Iris pigment epithelial cell (primary cell): ENCODE measurements around the gene ARL15.
"Not testable (repeated sequence)": the region's sequence is repeated elsewhere in the genome, so short reads cannot be mapped to it uniquely, and the experiment has no call there.

Experiments
- DNase-seq: peaks from one replicate; pipeline ENCODE4 v3.0.0-alpha.2; 2011; ENCODE audit warnings: low read depth

The ARL15 gene

GRCh38 chr5:53895091-53895683, 415.2 kb downstream of the ARL15 start:
- DNase-seq = no peak

- no peak for DNase-seq
Measured at GRCh38 chr5:53893626-53894025, 416.7 kb downstream of the ARL15 start.

- no peak for DNase-seq
Measured at GRCh38 chr5:53892224-53892623, 418.1 kb downstream of the ARL15 start.

GRCh38 chr5:53891159-53891558, 419.2 kb downstream of the ARL15 start:
- DNase-seq = no peak

GRCh38 chr5:53890490-53890889, 419.9 kb downstream of the ARL15 start:
- DNase-seq = no peak

- no peak for DNase-seq
Measured at GRCh38 chr5:53884844-53885243, 425.5 kb downstream of the ARL15 start.

GRCh38 chr5:53884417-53884816, 426.0 kb downstream of the ARL15 start:
- DNase-seq = no peak

GRCh38 chr5:53882676-53883031, 427.7 kb downstream of the ARL15 start:
- peak; percentile 23 for DNase-seq

- DNase-seq = no peak
Measured at GRCh38 chr5:53882006-53882675, 428.2 kb downstream of the ARL15 start.

GRCh38 chr5:53879708-53880323, 430.6 kb downstream of the ARL15 start:
- no peak for DNase-seq

- DNase-seq = no peak
Measured at GRCh38 chr5:53878015-53878414, 432.4 kb downstream of the ARL15 start.

GRCh38 chr5:53877243-53877642, 433.1 kb downstream of the ARL15 start:
- peak; percentile 40 for DNase-seq

- DNase-seq = peak; percentile 24
Measured at GRCh38 chr5:53874409-53874808, 436.0 kb downstream of the ARL15 start.

- DNase-seq = no peak
Measured at GRCh38 chr5:53873235-53873634, 437.1 kb downstream of the ARL15 start.

- no peak for DNase-seq
Measured at GRCh38 chr5:53871775-53872174, 438.6 kb downstream of the ARL15 start.

GRCh38 chr5:53871050-53871449, 439.3 kb downstream of the ARL15 start:
- DNase-seq = no peak

- no peak for DNase-seq
Measured at GRCh38 chr5:53858700-53859456, 451.5 kb downstream of the ARL15 start.

GRCh38 chr5:53856506-53856905, 453.9 kb downstream of the ARL15 start:
- no peak for DNase-seq

- DNase-seq = not testable (repeated sequence)
Measured at GRCh38 chr5:53836851-53837430, 473.4 kb downstream of the ARL15 start.

- no peak for DNase-seq
Measured at GRCh38 chr5:53834500-53834899, 475.9 kb downstream of the ARL15 start.
